ENCODE data around the gene KMT5B.
"Not testable (repeated sequence)": the region's sequence is repeated elsewhere in the genome, so short reads cannot be mapped to it uniquely, and the experiment has no call there.

KMT5B gene

GRCh38 chr11:68254421-68254820 is 41.3 kb upstream of the KMT5B start:
- TF ChIP-seq CTCF (IDR thresholded peaks at IDR 0.05; ENCODE audit: insufficient read depth, low read length, missing control alignments) = no peak
- ChIA-PET POLR2A (no interaction called here), CTCF (interaction anchor here (1.2 to 2.0 kb wide), 2 partner anchors 43 to 193 kb away, joined by 3 to 13 read pairs; no protein-coding TSS in a partner anchor)
- H3K4me3 ChIP-seq (ENCODE audit: low read depth, low read length) = no peak overlapping the region
- DNase-seq (ENCODE audit: low read depth, low spot score) = no peak

GRCh38 chr11:68251765-68252164 is 38.7 kb upstream of the KMT5B start:
- POLR2A ChIA-PET = no interaction called here
- TF ChIP-seq CTCF (IDR thresholded peaks at IDR 0.05; ENCODE audit: insufficient read depth, low read length, missing control alignments) = no peak
- CTCF ChIA-PET = interaction anchor here (1.0 to 1.7 kb wide), 3 partner anchors 11 to 46 kb away, joined by 3 to 8 read pairs (median 4); no protein-coding TSS in a partner anchor
- DNase-seq (ENCODE audit: low read depth, low spot score) = no peak
- H3K4me3 ChIP-seq (ENCODE audit: low read depth, low read length) = no peak overlapping the region

DNA sequence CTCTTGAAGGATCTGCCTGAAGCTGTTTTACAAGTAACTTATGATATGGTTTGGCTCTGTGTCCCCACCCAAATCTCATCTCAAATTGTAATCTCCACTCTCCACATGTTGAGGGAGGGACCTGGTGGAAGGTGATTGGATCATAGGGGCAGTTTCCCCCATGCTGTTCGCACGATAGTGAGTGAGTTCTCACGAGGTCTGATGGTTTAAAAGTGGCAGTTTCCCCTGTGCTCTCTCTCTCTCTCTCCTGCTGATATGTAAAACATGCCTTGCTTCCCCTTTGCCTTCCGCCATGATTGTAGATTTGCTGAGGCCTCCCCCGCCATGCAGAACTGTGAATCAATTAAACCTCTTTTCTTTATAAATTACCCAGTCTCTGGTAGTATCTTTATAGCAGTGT is 31.8 kb upstream of the KMT5B start:
- DNase-seq (ENCODE audit: low read depth, low spot score); H3K4me3 ChIP-seq (ENCODE audit: low read depth, low read length); POLR2A ChIA-PET: not testable (repeated sequence)
- CTCF ChIA-PET = interaction anchor here (1.2 kb wide), 1 partner anchor 53 kb away, joined by 3 read pairs; no protein-coding TSS in a partner anchor

- CTCF ChIA-PET = interaction anchor here (1.3 to 1.9 kb wide), 2 partner anchors 13 to 35 kb away, joined by 4 to 6 read pairs; no protein-coding TSS in a partner anchor
- POLR2A ChIA-PET; DNase-seq (ENCODE audit: low read depth, low spot score); H3K4me3 ChIP-seq (ENCODE audit: low read depth, low read length): not testable (repeated sequence)
Observed at GRCh38 chr11:68243847-68244246, 30.8 kb upstream of the KMT5B start.

DNA sequence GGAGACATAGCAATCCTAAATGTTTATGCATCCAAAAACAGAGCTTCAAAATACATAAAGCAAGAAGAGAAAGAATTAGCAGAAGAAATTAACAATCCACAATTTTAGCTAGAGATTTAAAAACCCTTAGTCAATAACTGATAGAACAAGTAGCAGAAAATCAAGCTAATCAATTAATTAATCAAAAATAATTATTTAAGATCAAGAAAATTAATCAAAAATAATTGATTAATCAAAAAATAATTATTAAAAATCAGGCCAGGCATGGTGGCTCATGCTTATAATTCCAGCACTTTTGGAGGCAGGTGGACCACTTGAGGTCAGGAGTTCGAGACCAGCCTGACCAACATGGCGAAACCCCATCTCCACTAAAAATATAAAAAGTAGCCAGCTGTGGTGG is 29.5 kb upstream of the KMT5B start:
- DNase-seq (ENCODE audit: low read depth, low spot score) = no peak
- no peak for TF ChIP-seq CTCF (IDR thresholded peaks at IDR 0.05; ENCODE audit: insufficient read depth, low read length, missing control alignments)
- no peak overlapping the region for H3K4me3 ChIP-seq (ENCODE audit: low read depth, low read length)
- POLR2A ChIA-PET = no interaction called here
- CTCF ChIA-PET = interaction anchor here (1.3 to 1.9 kb wide), 3 partner anchors 15 to 55 kb away, joined by 4 to 6 read pairs (median 4); no protein-coding TSS in a partner anchor

- TF ChIP-seq CTCF (IDR thresholded peaks at IDR 0.05; ENCODE audit: insufficient read depth, low read length, missing control alignments) = no peak
- no peak for DNase-seq (ENCODE audit: low read depth, low spot score)
- CTCF ChIA-PET = no interaction called here
- H3K4me3 ChIP-seq (ENCODE audit: low read depth, low read length) = no peak overlapping the region
- POLR2A ChIA-PET = no interaction called here
Observed at GRCh38 chr11:68231621-68232020, 18.5 kb upstream of the KMT5B start.

- no peak for TF ChIP-seq CTCF (IDR thresholded peaks at IDR 0.05; ENCODE audit: insufficient read depth, low read length, missing control alignments)
- no peak overlapping the region for H3K4me3 ChIP-seq (ENCODE audit: low read depth, low read length)
- ChIA-PET POLR2A (no interaction called here), CTCF (interaction anchor here (0.8 to 3.2 kb wide), 3 partner anchors 12 to 28 kb away, joined by 3 to 12 read pairs (median 7); no protein-coding TSS in a partner anchor)
- DNase-seq (ENCODE audit: low read depth, low spot score) = no peak
Observed at GRCh38 chr11:68229601-68230000, 16.5 kb upstream of the KMT5B start.
